Neural cell (in vitro differentiated cells): ENCODE data around the gene OR11A1. TPM values are rescaled to one million over a fixed set of nuclear protein-coding genes. Genes with fewer than 3 reads are reported as not detected.

ENCODE experiments used
- H2AFZ ChIP-seq: fragments of 200-600, 300-800 bp; sonication (generic), shearing (Covaris generic); 2 replicates; pipeline ENCODE4 v1.6.0; 2014; ENCODE audit warnings: low read depth, mild to moderate bottlenecking, antibody characterized with exemption, low read length, moderate library complexity
- H3F3A ChIP-seq: fragments of 200-600 bp; shearing (Covaris generic); 2 replicates; pipeline ENCODE4 v1.6.1; 2016; ENCODE audit warnings: mild to moderate bottlenecking, moderate library complexity, mixed read lengths, antibody characterized with exemption, low read length; ENCODE audit not compliant: insufficient read depth, poor library complexity, severe bottlenecking
- H3K27ac ChIP-seq: fragments of 200-600, 300-800 bp; sonication (generic), shearing (Covaris generic); 2 replicates; pipeline ENCODE4 v1.5.1; 2014; ENCODE audit warnings: mild to moderate bottlenecking, low read length, moderate library complexity
- H3K27me3 ChIP-seq: fragments of 300-800, 200-600 bp; sonication (generic), shearing (Covaris generic); 2 replicates; pipeline ENCODE4 v1.6.0; 2014; ENCODE audit warnings: mild to moderate bottlenecking, low read depth, low read length, moderate library complexity; ENCODE audit not compliant: insufficient read depth
- H3K36me3 ChIP-seq: fragments of 300-800, 200-600 bp; sonication (generic), shearing (Covaris generic); 2 replicates; pipeline ENCODE4 v1.5.1; 2014; ENCODE audit warnings: mild to moderate bottlenecking, antibody characterized with exemption, low read length, moderate library complexity; ENCODE audit not compliant: insufficient read depth
- H3K4me2 ChIP-seq: fragments of 300-800, 200-600 bp; sonication (generic), shearing (Covaris generic); 2 replicates; pipeline ENCODE4 v1.6.0; 2014; ENCODE audit warnings: mild to moderate bottlenecking, low read length
- H3K4me3 ChIP-seq: fragments of 300-800, 200-600 bp; sonication (generic), shearing (Covaris generic); 2 replicates; pipeline ENCODE4 v1.5.1; 2014; ENCODE audit warnings: mild to moderate bottlenecking, low read length, moderate library complexity
- H3K79me2 ChIP-seq: fragments of 200-600 bp; shearing (Covaris generic); replicated peaks from 2 replicates; pipeline ENCODE4 v1.6.0; 2014; ENCODE audit warnings: mild to moderate bottlenecking, low read length, moderate library complexity; ENCODE audit not compliant: insufficient read depth
- H3K9ac ChIP-seq: fragments of 300-800, 200-600 bp; sonication (generic), shearing (Covaris generic); 2 replicates; pipeline ENCODE4 v1.6.1; 2016; ENCODE audit warnings: mild to moderate bottlenecking, low read length, mixed read lengths
- H3K9me2 ChIP-seq: fragments of 200-600 bp; shearing (Covaris generic); 2 replicates; pipeline ENCODE4 v1.6.1; 2016; ENCODE audit warnings: mild to moderate bottlenecking, low read length, mixed read lengths; ENCODE audit not compliant: insufficient read depth
- H3K9me3 ChIP-seq: fragments of 200-600, 300-800 bp; sonication (generic), shearing (Covaris generic); 2 replicates; pipeline ENCODE4 v1.6.1; 2016; ENCODE audit warnings: mild to moderate bottlenecking, mixed run types, low read length, moderate library complexity, mixed read lengths
- H4K20me1 ChIP-seq: fragments of 200-600 bp; shearing (Covaris generic); 2 replicates; pipeline ENCODE4 v1.6.1; 2016; ENCODE audit warnings: mild to moderate bottlenecking, mixed run types; ENCODE audit not compliant: insufficient read depth
- CTCF ChIP-seq: fragments of 450-650 bp; IDR thresholded peaks from 2 replicates; pipeline ENCODE4 v1.5.1; 2014; ENCODE audit warnings: antibody characterized with exemption, mild to moderate bottlenecking, moderate library complexity; ENCODE audit not compliant: poor library complexity, severe bottlenecking
- EP300 ChIP-seq: fragments of 450-650 bp; conservative IDR thresholded peaks from 2 replicates; pipeline ENCODE4 v1.6.1; 2014; ENCODE audit warnings: antibody characterized with exemption, mild to moderate bottlenecking, moderate library complexity; ENCODE audit not compliant: poor library complexity, severe bottlenecking
- EZH2 ChIP-seq: fragments of 200-600, 300-800 bp; shearing (Covaris generic), sonication (generic); IDR thresholded peaks from 2 replicates; pipeline ENCODE4 v1.6.1; 2014; ENCODE audit warnings: antibody characterized with exemption, low read length, borderline replicate concordance, mild to moderate bottlenecking; ENCODE audit not compliant: insufficient read depth, poor library complexity, severe bottlenecking
- MXI1 ChIP-seq: fragments of 450-650 bp; conservative IDR thresholded peaks from 2 replicates; pipeline ENCODE4 v1.6.1; 2014; ENCODE audit warnings: antibody characterized with exemption, mild to moderate bottlenecking; ENCODE audit not compliant: poor library complexity, severe bottlenecking
- POLR2AphosphoS5 ChIP-seq: IDR thresholded peaks from 2 replicates; pipeline ENCODE4 v1.6.1; 2012
- RAD21 ChIP-seq: fragments of 450-650 bp; conservative IDR thresholded peaks from 2 replicates; pipeline ENCODE4 v1.6.1; 2014; ENCODE audit warnings: antibody characterized with exemption, mild to moderate bottlenecking, moderate library complexity
- REST ChIP-seq: IDR thresholded peaks from 2 replicates; pipeline ENCODE4 v1.6.1; 2012; ENCODE audit warnings: borderline replicate concordance
- SMC3 ChIP-seq: fragments of 450-650 bp; conservative IDR thresholded peaks from 2 replicates; pipeline ENCODE4 v1.6.1; 2014; ENCODE audit warnings: antibody characterized with exemption, mild to moderate bottlenecking, moderate library complexity; ENCODE audit not compliant: poor library complexity
- TAF1 ChIP-seq: IDR thresholded peaks from 2 replicates; pipeline ENCODE4 v1.6.1; 2012; ENCODE audit warnings: low read depth
- polyA plus RNA-seq: library from polyadenylated mRNA; depleted of rRNA; stranded (reverse); fragments of >200 nt; gene quantifications from 2 replicates; pipeline ENCODE4 v1.2.3, GENCODE V29; 2014

OR11A1 gene
- polyA plus RNA-seq, 1 donor from 2014 or later = not detected

- H3K4me3 ChIP-seq = no peak overlapping the region
- no peaks in the 10 kb centered on the region for H3K27me3 ChIP-seq
- no peak overlapping the region for H3K27ac ChIP-seq
- H4K20me1 ChIP-seq = no peaks in the 10 kb centered on the region
- H3K36me3 ChIP-seq = no peaks in the 10 kb centered on the region
- H3K9ac ChIP-seq = no peak overlapping the region
- H3K9me2 ChIP-seq = no peaks in the 10 kb centered on the region
- no peaks in the 10 kb centered on the region for H3K9me3 ChIP-seq
- TF ChIP-seq MXI1 (no peak), SMC3 (no peak), EZH2 (no peak), TAF1 (no peak), CTCF (no peak), RAD21 (no peak), REST (no peak), EP300 (no peak), POLR2AphosphoS5 (no peak)
- no peak overlapping the region for H3K4me2 ChIP-seq
- H3K79me2 ChIP-seq = no peaks in the 10 kb centered on the region
- no peak overlapping the region for H2AFZ ChIP-seq
- no peaks in the 10 kb centered on the region for H3F3A ChIP-seq
Observed at GRCh38 chr6:29495571-29495970, 38.7 kb upstream of the OR11A1 start.

GRCh38 chr6:29494131-29494530, 37.3 kb upstream of the OR11A1 start:
- no peak for TF ChIP-seq CTCF
- TF ChIP-seq RAD21 = no peak
- no peak for TF ChIP-seq MXI1
- TF ChIP-seq TAF1 = no peak
- no peak for TF ChIP-seq EZH2
- TF ChIP-seq POLR2AphosphoS5 = no peak
- no peak for TF ChIP-seq EP300
- no peak for TF ChIP-seq REST
- no peak for TF ChIP-seq SMC3
- no peaks in the 10 kb centered on the region for H4K20me1 ChIP-seq
- no peaks in the 10 kb centered on the region for H3F3A ChIP-seq
- H3K36me3 ChIP-seq = no peaks in the 10 kb centered on the region
- H3K27ac ChIP-seq = no peak overlapping the region
- no peak overlapping the region for H3K9ac ChIP-seq
- H3K9me2 ChIP-seq = no peaks in the 10 kb centered on the region
- no peak overlapping the region for H2AFZ ChIP-seq
- no peaks in the 10 kb centered on the region for H3K9me3 ChIP-seq
- H3K27me3 ChIP-seq = no peaks in the 10 kb centered on the region
- no peaks in the 10 kb centered on the region for H3K79me2 ChIP-seq
- no peak overlapping the region for H3K4me2 ChIP-seq
- no peak overlapping the region for H3K4me3 ChIP-seq
